ENCODE results near the gene CAMKMT.

DNA sequence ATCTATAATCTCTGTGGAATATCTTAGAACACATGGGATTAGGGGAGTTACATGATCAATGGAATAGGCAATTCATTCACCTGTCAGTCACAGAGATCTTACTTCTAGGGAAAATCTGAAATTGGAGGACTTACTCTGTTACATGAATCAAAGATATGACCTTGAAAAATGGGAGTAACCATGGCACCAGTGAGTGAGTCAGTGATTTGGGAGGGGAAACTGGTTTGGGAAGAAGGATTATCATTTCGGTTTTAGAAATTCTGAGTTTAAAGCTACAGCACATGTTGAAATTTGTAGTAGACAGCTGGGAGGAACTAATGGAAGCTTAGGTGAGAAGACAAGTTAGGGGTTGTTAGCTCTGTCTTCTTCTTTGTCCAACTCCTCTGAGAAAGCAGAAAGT, 153.7 kb downstream of the CAMKMT start:
- no peak for TF ChIP-seq EZH2 (optimal IDR thresholded peaks at IDR 0.05; ENCODE audit: low read depth, low read length)
- no peak for TF ChIP-seq EZH2phosphoT487 (IDR thresholded peaks at IDR 0.05; ENCODE audit: low read length)
- TF ChIP-seq, protein P1, sequence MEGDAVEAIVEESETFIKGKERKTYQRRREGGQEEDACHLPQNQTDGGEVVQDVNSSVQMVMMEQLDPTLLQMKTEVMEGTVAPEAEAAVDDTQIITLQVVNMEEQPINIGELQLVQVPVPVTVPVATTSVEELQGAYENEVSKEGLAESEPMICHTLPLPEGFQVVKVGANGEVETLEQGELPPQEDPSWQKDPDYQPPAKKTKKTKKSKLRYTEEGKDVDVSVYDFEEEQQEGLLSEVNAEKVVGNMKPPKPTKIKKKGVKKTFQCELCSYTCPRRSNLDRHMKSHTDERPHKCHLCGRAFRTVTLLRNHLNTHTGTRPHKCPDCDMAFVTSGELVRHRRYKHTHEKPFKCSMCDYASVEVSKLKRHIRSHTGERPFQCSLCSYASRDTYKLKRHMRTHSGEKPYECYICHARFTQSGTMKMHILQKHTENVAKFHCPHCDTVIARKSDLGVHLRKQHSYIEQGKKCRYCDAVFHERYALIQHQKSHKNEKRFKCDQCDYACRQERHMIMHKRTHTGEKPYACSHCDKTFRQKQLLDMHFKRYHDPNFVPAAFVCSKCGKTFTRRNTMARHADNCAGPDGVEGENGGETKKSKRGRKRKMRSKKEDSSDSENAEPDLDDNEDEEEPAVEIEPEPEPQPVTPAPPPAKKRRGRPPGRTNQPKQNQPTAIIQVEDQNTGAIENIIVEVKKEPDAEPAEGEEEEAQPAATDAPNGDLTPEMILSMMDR (IDR thresholded peaks at IDR 0.05; ENCODE audit: low read length), result no peak
